COLO668 (cell line): ENCODE data around the gene SCAMP5.

ENCODE experiments used
- DNase-seq: peaks from one replicate; lab custom pipeline; 2025; ENCODE audit not compliant: unreplicated experiment; lab: John Stamatoyannopoulos, UW

Gene SCAMP5

DNA sequence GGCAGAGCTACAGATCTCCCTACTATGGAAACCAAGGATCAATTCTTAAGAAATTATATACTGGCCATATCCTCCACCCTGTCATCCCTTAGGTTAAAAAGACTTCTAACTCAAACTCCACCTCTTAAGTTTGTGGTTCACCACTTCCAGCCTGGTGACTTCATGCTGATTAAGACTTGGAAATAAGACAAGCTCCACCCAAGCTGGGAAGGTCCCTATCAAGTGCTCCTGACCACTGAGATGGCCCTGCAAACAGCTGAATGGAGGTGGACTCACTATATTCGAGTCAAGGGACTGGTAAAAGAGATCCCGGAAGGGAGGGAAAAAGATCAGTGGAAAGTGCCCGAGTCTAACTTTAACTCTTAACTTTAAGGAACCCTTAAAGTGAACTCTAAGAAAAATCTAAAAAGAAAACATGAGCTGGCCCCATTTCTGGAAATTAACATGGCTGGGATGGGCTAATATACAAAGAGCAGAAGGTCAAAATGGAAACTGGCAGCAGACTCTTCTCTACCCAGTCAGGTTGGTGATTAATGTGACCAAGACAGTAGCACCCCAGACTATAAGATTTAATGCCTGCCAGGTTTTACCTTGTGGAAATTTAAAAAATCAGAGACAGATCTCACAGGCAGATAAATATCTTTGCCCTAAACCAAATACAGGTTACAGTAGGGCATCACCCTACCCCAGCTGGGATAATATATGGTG is 71.9 kb downstream of the SCAMP5 start:
- no peak for DNase-seq

DNA sequence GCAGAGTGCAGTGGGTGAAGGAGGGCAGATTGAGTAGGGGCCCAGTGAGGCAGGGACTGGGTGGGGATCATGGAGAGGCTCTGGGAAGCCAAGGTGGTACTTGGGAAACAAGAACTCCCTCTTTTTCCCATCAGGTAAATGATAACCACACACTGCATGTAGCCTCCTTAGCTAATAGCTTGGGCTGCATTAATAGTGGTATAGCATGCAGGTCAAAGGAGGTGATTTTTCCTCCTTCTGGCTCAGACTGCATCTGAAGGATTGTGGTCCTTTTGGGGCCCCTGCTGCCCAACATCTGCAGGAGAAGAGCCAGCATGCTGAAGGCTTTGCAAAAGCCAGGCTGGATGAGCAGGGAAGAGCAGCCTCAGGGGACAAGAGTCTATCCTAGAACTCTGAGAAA is 73.4 kb downstream of the SCAMP5 start:
- DNase-seq: no peak

- no peak for DNase-seq
These were observed 74.0 kb downstream of the SCAMP5 start for GRCh38 chr15:75069301-75069925.

GRCh38 chr15:75070674-75071073 is 75.3 kb downstream of the SCAMP5 start:
- DNase-seq: no peak
